GM18861 (cell line): ENCODE measurements around the gene MEG3.
"Not testable (repeated sequence)": the region's sequence is repeated elsewhere in the genome, so short reads cannot be mapped to it uniquely, and the experiment has no call there.

ENCODE experiments used
- ATAC-seq: cut with Tn5 transposase; IDR thresholded peaks from one replicate; pipeline ENCODE4 v1.9.1; 2021; ENCODE audit not compliant: unreplicated experiment

The MEG3 gene

GRCh38 chr14:100813291-100813690 is 12.6 kb upstream of the MEG3 start:
- ATAC-seq: no peak

GRCh38 chr14:100815478-100816285 is 10.2 kb upstream of the MEG3 start:
- ATAC-seq: no peak

GRCh38 chr14:100816286-100816949 is 9.5 kb upstream of the MEG3 start:
- ATAC-seq: no peak

GRCh38 chr14:100816950-100817901 is 8.7 kb upstream of the MEG3 start:
- no peak for ATAC-seq

GRCh38 chr14:100818221-100818699 is 7.7 kb upstream of the MEG3 start:
- no peak for ATAC-seq

- not testable (repeated sequence) for ATAC-seq
Observed at GRCh38 chr14:100818923-100819322, 7.0 kb upstream of the MEG3 start.

- ATAC-seq: no peak
Observed at GRCh38 chr14:100819453-100819828, 6.5 kb upstream of the MEG3 start.

- ATAC-seq: no peak
Observed at GRCh38 chr14:100819829-100820475, 6.0 kb upstream of the MEG3 start.

GRCh38 chr14:100820957-100821356 is 5.0 kb upstream of the MEG3 start:
- no peak for ATAC-seq

GRCh38 chr14:100822013-100822412 is 3.9 kb upstream of the MEG3 start:
- ATAC-seq: no peak

- no peak for ATAC-seq
Observed at GRCh38 chr14:100822532-100823296, 3.2 kb upstream of the MEG3 start.

GRCh38 chr14:100823413-100824080 is 2.4 kb upstream of the MEG3 start:
- ATAC-seq: no peak

GRCh38 chr14:100824091-100824551 is 1.8 kb upstream of the MEG3 start:
- ATAC-seq: no peak

- ATAC-seq: no peak
Observed at GRCh38 chr14:100824901-100825712, 811 bp upstream of the MEG3 start.

- no peak for ATAC-seq
Observed at GRCh38 chr14:100826391-100827100, 628 bp downstream of the MEG3 start.

- ATAC-seq: no peak
Observed at GRCh38 chr14:100827101-100828021, 1.4 kb downstream of the MEG3 start.
